KOPT-K1 (cell line): ENCODE measurements around the gene FGF8.
"Not testable (repeated sequence)": the region's sequence is repeated elsewhere in the genome, so short reads cannot be mapped to it uniquely, and the experiment has no call there.

Source experiments
- H3K27ac ChIP-seq: fragments of 200-600 bp; sonication (generic); 2 replicates; pipeline ENCODE4 v1.5.1; 2016; ENCODE audit warnings: antibody characterized with exemption, mild to moderate bottlenecking, low read depth, low read length; ENCODE audit not compliant: poor library complexity, severe bottlenecking
- H3K36me3 ChIP-seq: fragments of 200-600 bp; sonication (generic); 2 replicates; pipeline ENCODE4 v1.5.1; 2017; ENCODE audit warnings: antibody characterized with exemption, mild to moderate bottlenecking, low read length, moderate library complexity; ENCODE audit not compliant: insufficient read depth
- H3K9me3 ChIP-seq: fragments of 200-600 bp; sonication (generic); 2 replicates; pipeline ENCODE4 v1.5.1; 2017; ENCODE audit warnings: antibody characterized with exemption, low read length, mild to moderate bottlenecking; ENCODE audit not compliant: insufficient read depth, poor library complexity, severe bottlenecking

The FGF8 gene

GRCh38 chr10:101789686-101790085 lies 13.8 kb upstream of the FGF8 start:
- Histone ChIP-seq H3K9me3 (no peaks in the 10 kb centered on the region), H3K27ac (no peak overlapping the region), H3K36me3 (peaks cover 98% of the 10 kb centered on the region)

GRCh38 chr10:101789231-101789630 lies 13.3 kb upstream of the FGF8 start:
- H3K27ac ChIP-seq, H3K9me3 ChIP-seq: not testable (repeated sequence)
- peaks cover 93% of the 10 kb centered on the region for H3K36me3 ChIP-seq

- no peaks in the 10 kb centered on the region for H3K9me3 ChIP-seq
- no peak overlapping the region for H3K27ac ChIP-seq
- peaks cover 61% of the 10 kb centered on the region for H3K36me3 ChIP-seq
These were observed 9.9 kb upstream of the FGF8 start for GRCh38 chr10:101785801-101786200.

GRCh38 chr10:101784558-101784957 lies 8.6 kb upstream of the FGF8 start:
- Histone ChIP-seq H3K36me3 (peaks cover 48% of the 10 kb centered on the region), H3K9me3 (no peaks in the 10 kb centered on the region), H3K27ac (no peak overlapping the region)

GRCh38 chr10:101783736-101784118 lies 7.8 kb upstream of the FGF8 start:
- peaks cover 40% of the 10 kb centered on the region for H3K36me3 ChIP-seq
- peak overlapping the region; percentile 71 for H3K27ac ChIP-seq
- H3K9me3 ChIP-seq, result no peaks in the 10 kb centered on the region

GRCh38 chr10:101782811-101783735 lies 7.2 kb upstream of the FGF8 start, which contains the start of gene NPM3:
Gene NPM3, minus strand, starts transcription at chr10:101783446. Its CDS starts 56 bp downstream, at chr10:101783390.
- H3K27ac ChIP-seq, result peak within 1 kb of the TSS; percentile 71
- peaks cover 33% of the 10 kb centered on the region for H3K36me3 ChIP-seq
- no peaks in the 10 kb centered on the region for H3K9me3 ChIP-seq

GRCh38 chr10:101781984-101782810 lies 6.3 kb upstream of the FGF8 start:
- peak overlapping the region; percentile 71 for H3K27ac ChIP-seq
- H3K9me3 ChIP-seq, result no peaks in the 10 kb centered on the region
- peaks cover 30% of the 10 kb centered on the region for H3K36me3 ChIP-seq

- H3K9me3 ChIP-seq, result no peaks in the 10 kb centered on the region
- H3K36me3 ChIP-seq, result peaks cover 24% of the 10 kb centered on the region
- H3K27ac ChIP-seq, result no peak overlapping the region
These were observed 5.7 kb upstream of the FGF8 start for GRCh38 chr10:101781655-101781983.

GRCh38 chr10:101780818-101781654 lies 5.1 kb upstream of the FGF8 start:
- H3K9me3 ChIP-seq, result no peaks in the 10 kb centered on the region
- no peak overlapping the region for H3K27ac ChIP-seq
- H3K36me3 ChIP-seq, result peaks cover 18% of the 10 kb centered on the region

- H3K27ac ChIP-seq, result no peak overlapping the region
- H3K36me3 ChIP-seq, result peaks cover 11% of the 10 kb centered on the region; the same call in 1 of the 2 replicates
- no peaks in the 10 kb centered on the region for H3K9me3 ChIP-seq
These were observed 4.4 kb upstream of the FGF8 start for GRCh38 chr10:101780187-101780817.

GRCh38 chr10:101779544-101780186 lies 3.8 kb upstream of the FGF8 start:
- H3K36me3 ChIP-seq, result peaks cover 5% of the 10 kb centered on the region; the same call in 1 of the 2 replicates
- H3K27ac ChIP-seq, result no peak overlapping the region
- no peaks in the 10 kb centered on the region for H3K9me3 ChIP-seq

GRCh38 chr10:101778781-101779543 lies 3.0 kb upstream of the FGF8 start:
- H3K36me3 ChIP-seq, result peaks cover 5% of the 10 kb centered on the region; the same call in 1 of the 2 replicates
- no peak overlapping the region for H3K27ac ChIP-seq
- H3K9me3 ChIP-seq, result no peaks in the 10 kb centered on the region

- H3K36me3 ChIP-seq, result peaks cover 5% of the 10 kb centered on the region; the same call in 1 of the 2 replicates
- no peaks in the 10 kb centered on the region for H3K9me3 ChIP-seq
- H3K27ac ChIP-seq, result no peak overlapping the region
These were observed 2.4 kb upstream of the FGF8 start for GRCh38 chr10:101778151-101778780.
